Panc1 (cell line): ENCODE results near the gene LMBRD1. TPM values are rescaled to one million over a fixed set of nuclear protein-coding genes. Genes with fewer than 3 reads are reported as not detected.

Source experiments
- ATAC-seq: fragments of 200-7000 bp; cut with Tn5 transposase; 2 replicates; pipeline ENCODE4 v1.9.1; 2020; ENCODE audit warnings: mild to moderate bottlenecking, moderate library complexity
- BruUV-seq: library from RNA; stranded (reverse); fragments of 400-500 nt; replicated peaks from 2 replicates; lab custom pipeline; 2021; lab: Mats Ljungman, UMichigan
- CTCF ChIA-PET: fragments of 300-600 bp; sonication (Branson Sonifier 250); formaldehyde crosslinking; loops from one replicate; lab custom pipeline; 2022; ENCODE audit warnings: antibody characterized with exemption; lab: Charles Lee
- POLR2A ChIA-PET: fragments of 300-600 bp; sonication (Branson Sonifier 250); formaldehyde crosslinking; loops from one replicate; lab custom pipeline; 2022; ENCODE audit warnings: antibody characterized with exemption; lab: Charles Lee
- DNase-seq: peaks from one replicate; pipeline ENCODE4 v3.0.0-alpha.2; 2010; ENCODE audit warnings: low read depth, low spot score
- H3K27ac ChIP-seq: 2 replicates; pipeline ENCODE4 v1.5.1; 2011; ENCODE audit warnings: mild to moderate bottlenecking, low read length, inconsistent platforms
- H3K27me3 ChIP-seq: fragments of 200-500 bp; sonication (Bioruptor generic); 2 replicates; pipeline ENCODE4 v1.6.0; 2014; ENCODE audit warnings: low read length, inconsistent platforms; ENCODE audit not compliant: control insufficient read depth, insufficient read depth
- H3K36me3 ChIP-seq: fragments of 200-500 bp; sonication (Bioruptor generic); 2 replicates; pipeline ENCODE4 v1.5.1; 2014; ENCODE audit warnings: inconsistent platforms, mild to moderate bottlenecking, low read length, moderate library complexity; ENCODE audit not compliant: control insufficient read depth, insufficient read depth
- H3K4me1 ChIP-seq: 2 replicates; pipeline ENCODE4 v1.5.1; 2011; ENCODE audit warnings: inconsistent platforms, mild to moderate bottlenecking, low read length, moderate library complexity; ENCODE audit not compliant: control insufficient read depth, insufficient read depth
- H3K4me3 ChIP-seq, 2 experiments: 2 replicates each; pipeline ENCODE4 v1.5.1; 2011 to 2012; ENCODE audit warnings: low read depth in 2 of 2, low read length in 2 of 2, mild to moderate bottlenecking in 2 of 2, inconsistent platforms in 1 of 2, moderate library complexity in 1 of 2
- H3K9me3 ChIP-seq: fragments of 200-500 bp; sonication (Bioruptor generic); 2 replicates; pipeline ENCODE4 v1.5.1; 2014; ENCODE audit warnings: low read depth, mild to moderate bottlenecking, inconsistent platforms, low read length, moderate library complexity; ENCODE audit not compliant: control insufficient read depth, insufficient read depth
- POLR2AphosphoS5 ChIP-seq: IDR thresholded peaks from 2 replicates; pipeline ENCODE4 v1.6.1; 2012; ENCODE audit warnings: mild to moderate bottlenecking, low read depth, low read length, moderate library complexity
- SIN3A ChIP-seq: IDR thresholded peaks from 2 replicates; pipeline ENCODE4 v1.6.1; 2012; ENCODE audit warnings: low read depth, mild to moderate bottlenecking, low read length, moderate library complexity, borderline replicate concordance; ENCODE audit not compliant: insufficient read depth
- TCF7L2 ChIP-seq: IDR thresholded peaks from 2 replicates; pipeline ENCODE4 v1.6.1; 2011; ENCODE audit warnings: mild to moderate bottlenecking, low read depth, low read length, inconsistent platforms
- in situ Hi-C: cut with HindIII; loops from 2 replicates; pipeline ENCODE4 v1.10.0; 2016; ENCODE audit warnings: low sequenced_read_pairs, low pct_unique_long_range_greater_than_20kb
- intact Hi-C: fragments of 100-400 bp; cut with micrococcal nuclease; formaldehyde crosslinking; loops from one replicate; pipeline ENCODE4 v1.10.0; 2022; ENCODE audit not compliant: unreplicated experiment
- total RNA-seq: library from RNA; stranded (reverse); gene quantifications from one replicate; pipeline ENCODE4 v1.2.1, GENCODE V29; 2021; ENCODE audit not compliant: unreplicated experiment
- TF ChIP-seq, protein P1 (sequence below), 2 experiments: IDR thresholded peaks; 2 replicates each; pipeline ENCODE4 v1.6.1; 2011 to 2012; ENCODE audit warnings: low read depth in 2 of 2, control low read depth in 1 of 2, low read length in 1 of 2, mild to moderate bottlenecking in 1 of 2, moderate library complexity in 1 of 2; ENCODE audit not compliant: insufficient read depth in 1 of 2
- TF ChIP-seq, protein P2 (sequence below): fragments of 450-650 bp; IDR thresholded peaks from 2 replicates; pipeline ENCODE4 v1.5.1; 2017; ENCODE audit warnings: mild to moderate bottlenecking

The LMBRD1 gene
- total RNA-seq, 1 experiment from 2014 or later, result 17.9 TPM

DNA sequence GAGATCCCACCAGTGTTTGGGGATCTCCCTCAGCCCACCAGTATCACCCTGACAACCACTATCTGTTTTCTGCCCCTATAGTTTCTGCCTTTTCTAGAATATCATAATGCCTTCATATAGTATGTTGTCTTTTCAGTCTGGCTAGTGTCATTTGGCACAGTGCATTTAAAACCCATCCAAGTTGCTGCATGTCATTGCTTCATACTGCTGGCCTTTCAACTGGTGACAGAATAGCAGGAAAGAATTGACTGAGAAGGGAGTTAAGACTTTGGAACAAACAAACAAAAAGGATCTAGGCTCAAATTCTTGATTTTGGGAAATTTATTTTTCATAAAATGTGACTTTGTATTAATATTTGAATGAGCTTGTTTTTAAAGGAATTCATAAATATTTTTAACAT, 4.5 kb downstream of the LMBRD1 start:
- Histone ChIP-seq H3K9me3 (no peaks in the 10 kb centered on the region), H3K27ac (no peak overlapping the region), H3K27me3 (no peaks in the 10 kb centered on the region), H3K36me3 (no peaks in the 10 kb centered on the region), H3K4me3 (no peak overlapping the region), H3K4me1 (peaks cover 9% of the 10 kb centered on the region)
- BruUV-seq, result no TSS peak
- DNase-seq (no peak), ATAC-seq (no peak)
- ChIA-PET POLR2A (no interaction called here), CTCF (no interaction called here)
- in situ Hi-C loops (no loop called here), intact Hi-C loops (no loop called here)
- TF ChIP-seq TCF7L2 (no peak), POLR2AphosphoS5 (no peak), SIN3A (no peak)
- TF ChIP-seq, protein P1, sequence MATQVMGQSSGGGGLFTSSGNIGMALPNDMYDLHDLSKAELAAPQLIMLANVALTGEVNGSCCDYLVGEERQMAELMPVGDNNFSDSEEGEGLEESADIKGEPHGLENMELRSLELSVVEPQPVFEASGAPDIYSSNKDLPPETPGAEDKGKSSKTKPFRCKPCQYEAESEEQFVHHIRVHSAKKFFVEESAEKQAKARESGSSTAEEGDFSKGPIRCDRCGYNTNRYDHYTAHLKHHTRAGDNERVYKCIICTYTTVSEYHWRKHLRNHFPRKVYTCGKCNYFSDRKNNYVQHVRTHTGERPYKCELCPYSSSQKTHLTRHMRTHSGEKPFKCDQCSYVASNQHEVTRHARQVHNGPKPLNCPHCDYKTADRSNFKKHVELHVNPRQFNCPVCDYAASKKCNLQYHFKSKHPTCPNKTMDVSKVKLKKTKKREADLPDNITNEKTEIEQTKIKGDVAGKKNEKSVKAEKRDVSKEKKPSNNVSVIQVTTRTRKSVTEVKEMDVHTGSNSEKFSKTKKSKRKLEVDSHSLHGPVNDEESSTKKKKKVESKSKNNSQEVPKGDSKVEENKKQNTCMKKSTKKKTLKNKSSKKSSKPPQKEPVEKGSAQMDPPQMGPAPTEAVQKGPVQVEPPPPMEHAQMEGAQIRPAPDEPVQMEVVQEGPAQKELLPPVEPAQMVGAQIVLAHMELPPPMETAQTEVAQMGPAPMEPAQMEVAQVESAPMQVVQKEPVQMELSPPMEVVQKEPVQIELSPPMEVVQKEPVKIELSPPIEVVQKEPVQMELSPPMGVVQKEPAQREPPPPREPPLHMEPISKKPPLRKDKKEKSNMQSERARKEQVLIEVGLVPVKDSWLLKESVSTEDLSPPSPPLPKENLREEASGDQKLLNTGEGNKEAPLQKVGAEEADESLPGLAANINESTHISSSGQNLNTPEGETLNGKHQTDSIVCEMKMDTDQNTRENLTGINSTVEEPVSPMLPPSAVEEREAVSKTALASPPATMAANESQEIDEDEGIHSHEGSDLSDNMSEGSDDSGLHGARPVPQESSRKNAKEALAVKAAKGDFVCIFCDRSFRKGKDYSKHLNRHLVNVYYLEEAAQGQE (IDR thresholded peaks at IDR 0.05; ENCODE audit: insufficient read depth in 1 of 2, low read depth in 2 of 2, low read length in 1 of 2), result no peak
- TF ChIP-seq, protein P2, sequence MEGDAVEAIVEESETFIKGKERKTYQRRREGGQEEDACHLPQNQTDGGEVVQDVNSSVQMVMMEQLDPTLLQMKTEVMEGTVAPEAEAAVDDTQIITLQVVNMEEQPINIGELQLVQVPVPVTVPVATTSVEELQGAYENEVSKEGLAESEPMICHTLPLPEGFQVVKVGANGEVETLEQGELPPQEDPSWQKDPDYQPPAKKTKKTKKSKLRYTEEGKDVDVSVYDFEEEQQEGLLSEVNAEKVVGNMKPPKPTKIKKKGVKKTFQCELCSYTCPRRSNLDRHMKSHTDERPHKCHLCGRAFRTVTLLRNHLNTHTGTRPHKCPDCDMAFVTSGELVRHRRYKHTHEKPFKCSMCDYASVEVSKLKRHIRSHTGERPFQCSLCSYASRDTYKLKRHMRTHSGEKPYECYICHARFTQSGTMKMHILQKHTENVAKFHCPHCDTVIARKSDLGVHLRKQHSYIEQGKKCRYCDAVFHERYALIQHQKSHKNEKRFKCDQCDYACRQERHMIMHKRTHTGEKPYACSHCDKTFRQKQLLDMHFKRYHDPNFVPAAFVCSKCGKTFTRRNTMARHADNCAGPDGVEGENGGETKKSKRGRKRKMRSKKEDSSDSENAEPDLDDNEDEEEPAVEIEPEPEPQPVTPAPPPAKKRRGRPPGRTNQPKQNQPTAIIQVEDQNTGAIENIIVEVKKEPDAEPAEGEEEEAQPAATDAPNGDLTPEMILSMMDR, result no peak

DNA sequence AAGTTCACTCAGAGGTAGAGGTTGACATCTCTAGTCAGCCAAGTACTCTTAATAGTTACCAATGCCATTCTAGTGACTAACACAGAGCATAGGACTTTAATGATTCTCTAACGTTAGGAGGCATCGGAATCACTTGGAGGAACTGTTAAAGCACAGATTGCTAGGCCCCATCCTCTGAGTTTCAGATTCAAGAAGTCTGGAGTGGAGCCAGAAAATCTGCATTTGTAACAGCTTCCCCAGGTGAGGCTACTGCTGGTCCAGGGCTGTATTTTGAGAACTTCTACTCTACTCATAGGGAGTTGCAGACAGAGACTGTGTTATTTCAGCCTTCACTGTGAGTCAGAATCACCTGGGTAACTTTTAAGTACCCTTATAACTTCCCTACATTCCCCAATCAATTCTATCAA, 5.7 kb downstream of the LMBRD1 start:
- no peaks in the 10 kb centered on the region for H3K9me3 ChIP-seq
- no peak for ATAC-seq
- H3K4me3 ChIP-seq, result no peak overlapping the region
- no peaks in the 10 kb centered on the region for H3K27me3 ChIP-seq
- ChIA-PET CTCF (no interaction called here), POLR2A (no interaction called here)
- H3K27ac ChIP-seq, result no peak overlapping the region
- no peak for TF ChIP-seq POLR2AphosphoS5
- TF ChIP-seq TCF7L2, result no peak
- no peak for TF ChIP-seq SIN3A
- TF ChIP-seq, protein P1 (IDR thresholded peaks at IDR 0.05; ENCODE audit: insufficient read depth in 1 of 2, low read depth in 2 of 2, low read length in 1 of 2), result no peak
- TF ChIP-seq, protein P2, result no peak
- intact Hi-C loops, result no loop called here
- H3K36me3 ChIP-seq, result no peaks in the 10 kb centered on the region
- DNase-seq, result no peak
- peaks cover 6% of the 10 kb centered on the region for H3K4me1 ChIP-seq
- no TSS peak for BruUV-seq
- in situ Hi-C loops, result no loop called here
